HG03064 (cell line): ENCODE results near the gene MDK.
"Not testable (repeated sequence)": the region's sequence is repeated elsewhere in the genome, so short reads cannot be mapped to it uniquely, and the experiment has no call there.

Experiments
- ATAC-seq: cut with Tn5 transposase; IDR thresholded peaks from one replicate; pipeline ENCODE4 v1.9.1; 2021; ENCODE audit warnings: low read depth; ENCODE audit not compliant: unreplicated experiment

The MDK gene

GRCh38 chr11:46366661-46367161, 14.8 kb upstream of the MDK start:
- no peak for ATAC-seq

DNA sequence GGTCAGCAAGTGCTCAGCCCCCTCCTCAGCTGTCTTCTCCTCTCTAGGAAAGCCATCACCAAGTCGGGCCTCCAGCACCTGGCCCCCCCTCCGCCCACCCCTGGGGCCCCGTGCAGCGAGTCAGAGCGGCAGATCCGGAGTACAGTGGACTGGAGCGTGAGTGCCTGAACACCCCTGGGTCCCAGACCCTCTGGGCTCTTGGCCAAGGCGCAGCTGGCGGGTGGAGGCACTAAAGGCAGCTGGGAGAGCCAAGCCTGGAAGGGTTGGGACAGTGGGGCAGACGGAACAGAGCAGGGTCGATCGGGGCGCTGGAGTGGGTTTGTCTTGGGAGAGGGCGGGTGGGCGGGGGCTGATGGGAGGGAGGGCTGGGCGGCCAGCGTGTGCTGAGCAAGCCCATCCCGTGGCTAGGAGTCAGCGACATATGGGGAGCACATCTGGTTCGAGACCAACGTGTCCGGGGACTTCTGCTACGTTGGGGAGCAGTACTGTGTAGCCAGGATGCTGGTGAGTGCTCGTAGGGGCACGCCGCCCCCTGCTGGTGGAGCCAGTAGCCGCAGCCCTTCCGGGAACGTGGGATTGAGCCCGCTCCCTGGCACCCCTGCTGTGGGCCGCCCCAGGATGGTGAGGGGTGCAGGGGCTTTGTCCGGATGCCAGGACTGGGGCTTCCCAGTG, 14.1 kb upstream of the MDK start:
- ATAC-seq = peak; percentile 46

DNA sequence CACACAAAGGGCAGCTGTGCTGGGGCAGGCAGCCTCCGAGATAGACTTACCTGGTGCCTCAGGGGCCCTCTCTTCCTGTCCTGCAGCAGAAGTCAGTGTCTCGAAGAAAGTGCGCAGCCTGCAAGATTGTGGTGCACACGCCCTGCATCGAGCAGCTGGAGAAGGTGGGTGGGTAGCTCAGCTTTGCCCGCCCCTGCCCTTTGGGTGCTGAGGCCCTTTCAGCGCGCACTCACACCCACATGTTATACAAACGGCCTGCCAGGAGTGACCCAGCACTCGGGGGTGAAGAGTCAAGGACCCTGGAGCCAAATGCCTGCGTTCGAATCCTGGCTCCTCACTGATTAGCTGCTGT, 13.6 kb upstream of the MDK start:
- no peak for ATAC-seq

DNA sequence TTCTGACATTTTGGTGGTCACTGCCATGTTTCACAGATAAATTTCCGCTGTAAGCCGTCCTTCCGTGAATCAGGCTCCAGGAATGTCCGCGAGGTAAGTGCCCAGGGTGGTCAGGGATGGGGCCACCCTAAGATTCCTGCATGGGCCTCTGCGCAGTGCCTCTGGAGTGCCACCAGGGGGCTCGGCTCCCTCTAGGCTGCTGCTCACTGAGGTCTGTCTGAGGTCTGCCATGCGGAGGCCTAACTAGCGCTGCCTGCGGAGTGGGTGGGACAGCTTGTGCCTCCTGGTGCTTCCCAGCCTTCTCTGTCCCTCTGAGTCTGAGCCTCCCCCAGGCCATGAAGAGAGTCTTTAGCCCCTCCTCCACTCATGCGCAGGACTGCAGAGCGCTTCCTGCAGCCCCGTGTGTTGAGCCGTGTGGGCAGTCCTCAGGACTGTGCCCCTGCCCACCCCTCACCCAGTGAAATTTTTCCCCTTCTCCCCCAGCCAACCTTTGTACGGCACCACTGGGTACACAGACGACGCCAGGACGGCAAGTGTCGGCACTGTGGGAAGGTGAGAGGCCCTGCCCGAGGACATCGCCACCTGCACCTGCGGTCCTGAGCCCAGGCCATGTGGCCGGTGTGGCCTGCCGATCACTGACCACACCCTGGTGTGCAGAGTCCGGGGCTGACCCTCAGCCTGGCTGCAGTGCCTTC, 11.9 kb upstream of the MDK start:
- ATAC-seq = no peak

GRCh38 chr11:46370253-46370652, 11.2 kb upstream of the MDK start:
- ATAC-seq = no peak

GRCh38 chr11:46371262-46371661, 10.2 kb upstream of the MDK start:
- ATAC-seq = not testable (repeated sequence)

GRCh38 chr11:46372086-46372485, 9.4 kb upstream of the MDK start:
- no peak for ATAC-seq

DNA sequence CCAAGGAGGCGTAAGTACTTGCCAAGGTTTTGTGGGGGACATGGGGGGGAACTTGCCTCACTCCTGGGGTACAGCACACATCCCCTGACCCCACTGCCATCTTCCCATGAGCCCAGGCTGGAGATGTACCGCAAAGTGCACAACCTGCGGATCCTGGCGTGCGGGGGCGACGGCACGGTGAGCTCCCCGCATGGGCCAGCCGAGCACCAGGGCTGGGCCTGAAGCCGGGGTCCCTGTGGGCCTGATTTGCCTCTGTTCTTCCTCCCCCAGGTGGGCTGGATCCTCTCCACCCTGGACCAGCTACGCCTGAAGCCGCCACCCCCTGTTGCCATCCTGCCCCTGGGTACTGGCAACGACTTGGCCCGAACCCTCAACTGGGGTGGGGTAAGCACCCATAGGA, 9.0 kb upstream of the MDK start:
- ATAC-seq = not testable (repeated sequence)

DNA sequence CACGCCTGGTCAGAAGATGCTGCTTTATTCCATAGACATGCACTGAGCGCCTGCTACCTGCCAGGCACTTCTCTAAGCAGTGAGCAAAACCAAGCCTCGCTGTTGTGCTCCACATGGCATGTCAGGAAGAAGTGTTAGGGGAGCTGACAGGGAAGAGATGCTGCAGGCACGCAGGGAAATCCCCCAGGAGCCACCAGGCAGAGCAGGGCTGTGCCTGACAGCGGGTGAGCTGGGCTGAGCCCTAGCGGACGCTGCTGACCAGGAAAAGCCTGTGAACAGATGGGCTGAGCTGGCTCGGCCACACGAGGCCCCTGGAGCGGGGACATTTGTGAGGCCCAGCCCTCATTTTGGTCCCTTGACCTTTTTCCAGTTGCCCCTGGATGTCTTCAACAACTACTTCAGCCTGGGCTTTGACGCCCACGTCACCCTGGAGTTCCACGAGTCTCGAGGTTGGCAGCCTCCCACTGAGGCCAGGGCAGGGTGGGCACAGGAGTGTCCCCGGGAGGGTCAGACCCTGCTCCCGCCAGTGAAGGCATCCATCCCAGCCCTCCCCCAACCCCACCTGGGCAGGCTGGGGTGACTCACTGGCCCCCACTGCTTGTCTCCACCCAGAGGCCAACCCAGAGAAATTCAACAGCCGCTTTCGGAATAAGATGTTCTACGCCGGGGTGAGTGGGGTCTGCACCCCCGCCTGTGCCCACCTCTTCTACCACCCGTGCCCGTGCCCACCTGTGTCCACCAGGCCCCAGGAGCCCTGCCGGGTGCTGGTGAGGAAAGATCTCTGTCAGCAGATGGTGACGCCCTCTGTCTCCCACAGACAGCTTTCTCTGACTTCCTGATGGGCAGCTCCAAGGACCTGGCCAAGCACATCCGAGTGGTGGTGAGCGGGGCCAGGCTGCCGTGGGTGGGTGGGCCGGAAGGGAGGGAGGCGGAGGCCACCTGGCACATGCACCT, 7.4 kb upstream of the MDK start:
- no peak for ATAC-seq

DNA sequence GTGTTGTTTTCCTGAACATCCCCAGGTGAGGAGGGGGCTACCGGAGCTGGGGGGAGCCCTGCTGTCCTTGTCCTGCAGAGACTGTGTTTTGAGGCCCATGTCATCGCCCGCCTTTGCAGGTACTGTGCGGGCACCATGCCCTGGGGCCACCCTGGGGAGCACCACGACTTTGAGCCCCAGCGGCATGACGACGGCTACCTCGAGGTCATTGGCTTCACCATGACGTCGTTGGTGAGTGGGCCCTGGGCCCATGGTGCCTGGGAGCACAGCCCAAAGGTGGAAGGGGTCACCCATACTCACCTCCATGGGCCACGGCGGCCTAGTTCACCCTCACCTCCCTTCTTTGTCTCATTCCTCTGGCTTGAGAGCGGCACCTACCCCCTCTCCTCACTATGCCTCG, 6.7 kb upstream of the MDK start:
- no peak for ATAC-seq

- ATAC-seq = no peak
Observed at GRCh38 chr11:46375392-46376101, 5.9 kb upstream of the MDK start.

DNA sequence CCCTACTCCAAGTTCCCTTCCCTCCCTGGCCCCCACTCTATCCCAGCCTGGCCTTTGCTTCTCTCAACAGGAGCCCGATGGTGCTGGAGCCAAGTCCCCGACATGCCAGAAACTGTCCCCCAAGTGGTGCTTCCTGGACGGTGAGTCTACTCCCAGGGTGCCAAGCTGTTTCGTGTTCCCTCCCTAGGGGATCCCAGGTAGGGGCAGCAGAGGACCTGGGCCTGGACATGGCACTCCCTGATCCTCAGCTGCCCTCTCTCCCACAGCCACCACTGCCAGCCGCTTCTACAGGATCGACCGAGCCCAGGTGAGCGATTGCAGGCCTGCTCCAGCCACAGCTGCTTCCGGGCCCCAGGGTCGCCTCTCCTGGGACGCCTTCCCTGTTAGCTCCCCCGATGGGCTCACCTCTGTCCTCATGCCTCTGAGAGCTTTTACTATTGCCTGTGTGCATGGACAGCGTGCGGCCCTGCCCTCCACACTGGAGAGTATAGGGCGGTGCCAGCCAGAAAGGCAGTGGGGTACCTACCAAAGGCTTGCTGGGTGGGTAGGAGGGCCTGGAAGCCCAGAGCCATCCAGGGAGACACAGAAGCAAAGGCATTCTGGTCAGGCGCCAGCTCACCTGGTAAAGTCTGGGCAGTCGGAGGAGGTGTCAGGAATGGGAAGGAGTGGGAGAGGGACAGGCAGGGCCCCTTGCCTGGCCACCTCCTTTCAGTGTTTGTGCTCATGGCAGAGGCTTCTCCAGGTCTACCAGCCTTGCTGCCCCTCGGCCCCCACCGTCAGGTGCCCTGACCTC, 5.0 kb upstream of the MDK start:
- ATAC-seq = no peak

- ATAC-seq = no peak
Observed at GRCh38 chr11:46377290-46377689, 4.2 kb upstream of the MDK start.

DNA sequence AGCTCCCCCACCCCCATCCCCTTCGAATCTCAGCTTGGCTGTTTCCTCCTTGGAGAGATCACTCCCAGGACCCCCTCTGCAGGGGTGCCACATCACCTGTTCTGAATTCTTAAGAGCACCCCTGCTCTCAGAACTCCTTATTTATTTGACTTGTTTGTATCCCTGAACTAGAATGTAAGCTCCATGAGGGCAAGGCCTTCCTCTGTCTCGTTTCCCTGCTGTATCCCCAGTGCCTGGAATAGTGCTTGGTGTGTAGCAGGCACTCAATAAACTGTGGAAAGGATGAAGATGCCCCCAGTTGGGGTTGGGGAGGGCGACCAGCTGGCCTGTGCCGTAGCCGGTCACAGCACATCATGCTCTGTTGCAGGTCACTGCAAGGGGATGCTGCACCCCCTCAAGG, 3.6 kb upstream of the MDK start:
- ATAC-seq = no peak

- no peak for ATAC-seq
Observed at GRCh38 chr11:46378296-46378695, 3.2 kb upstream of the MDK start.

DNA sequence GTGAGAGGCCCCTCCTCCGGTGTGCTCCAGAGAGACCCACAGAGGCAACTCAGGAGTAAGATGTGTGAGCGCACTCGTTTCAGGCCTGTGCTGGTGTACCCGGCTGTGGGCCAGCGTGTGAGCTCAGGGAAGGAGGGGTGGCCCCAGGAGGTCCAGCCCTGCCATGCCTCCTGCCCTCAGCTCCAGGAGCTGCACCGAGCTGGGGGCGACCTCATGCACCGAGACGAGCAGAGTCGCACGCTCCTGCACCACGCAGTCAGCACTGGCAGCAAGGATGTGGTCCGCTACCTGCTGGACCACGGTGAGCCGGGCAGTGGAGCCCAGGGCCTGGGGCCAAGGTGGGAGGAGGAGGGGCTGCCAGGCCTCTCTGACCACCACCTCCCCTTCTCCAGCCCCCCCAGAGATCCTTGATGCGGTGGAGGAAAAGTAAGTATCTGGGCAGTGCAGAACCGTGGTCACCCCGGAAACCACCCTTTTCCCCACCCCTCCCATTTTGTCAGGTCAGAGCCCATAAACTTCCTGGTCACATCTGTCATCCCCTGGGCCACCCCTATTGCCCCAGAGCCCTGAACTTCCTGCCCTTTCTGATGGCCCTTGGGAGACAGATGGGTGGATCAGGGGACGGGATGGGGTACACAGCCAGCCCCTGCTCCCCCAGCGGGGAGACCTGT, 2.5 kb upstream of the MDK start:
- no peak for ATAC-seq

- not testable (repeated sequence) for ATAC-seq
Observed at GRCh38 chr11:46379482-46380293, 1.8 kb upstream of the MDK start.

- ATAC-seq = no peak
Observed at GRCh38 chr11:46380340-46381047, 975 bp upstream of the MDK start.
